ENCODE results near the gene UBE2V1. TPM values are rescaled to one million over a fixed set of nuclear protein-coding genes. Genes with fewer than 3 reads are reported as not detected.

The UBE2V1 gene
- polyA plus RNA-seq, 1 of the 3 experiments (the other 2 are of a cell fraction) = 99.7 TPM

DNA sequence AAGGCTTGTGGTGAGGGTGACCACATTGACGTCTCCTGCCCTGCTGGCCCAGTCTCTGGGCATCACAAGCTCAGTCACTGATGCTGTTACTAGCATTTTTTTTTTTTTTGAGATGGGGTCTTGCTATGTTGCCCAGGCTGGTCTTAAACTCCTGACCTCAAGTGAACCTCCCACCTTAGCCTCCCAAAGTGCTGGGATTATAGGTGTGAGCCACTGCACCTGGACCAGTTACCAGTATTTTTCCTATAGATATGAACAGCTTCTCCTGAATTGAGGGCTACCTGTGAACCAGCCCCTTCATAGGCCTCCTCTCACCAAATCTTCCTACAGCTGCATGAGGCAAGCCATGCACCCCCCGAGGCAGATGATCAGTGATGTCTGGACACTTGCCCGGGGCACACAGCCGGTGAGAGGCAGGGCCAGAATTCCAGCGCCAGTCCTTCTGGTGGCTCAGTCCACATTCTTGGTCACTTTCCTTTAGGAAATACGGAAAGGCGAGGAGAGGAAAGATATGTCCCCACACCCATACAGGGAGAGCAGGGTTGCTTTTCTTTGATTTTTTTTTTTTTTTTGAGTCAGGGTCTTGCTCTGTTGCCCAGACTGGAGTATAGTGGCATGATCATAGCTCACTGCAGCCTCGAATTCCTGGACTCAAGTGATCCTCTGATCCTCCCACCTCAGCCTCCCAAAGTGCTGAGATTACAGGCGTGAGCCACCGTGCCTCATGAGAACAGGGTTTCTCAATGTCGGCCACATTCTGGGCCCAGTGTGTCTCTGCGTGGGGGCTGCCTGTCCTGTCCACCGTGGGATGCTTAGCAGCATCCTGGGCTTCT, 50.7 kb downstream of the UBE2V1 start:
- DNase-seq = no peak
- Histone ChIP-seq H3K9me3 (no peaks in the 10 kb centered on the region), H3F3A (replicated peaks; ENCODE audit: insufficient read depth) (no peaks in the 10 kb centered on the region), H4K20me1 (ENCODE audit: insufficient read depth) (no peaks in the 10 kb centered on the region), H3K9me2 (no peaks in the 10 kb centered on the region), H2AFZ (ENCODE audit: low read depth) (no peak overlapping the region), H3K9ac (no peak overlapping the region), H3K27me3 (ENCODE audit: insufficient read depth) (no peaks in the 10 kb centered on the region), H3K4me2 (no peak overlapping the region), H3K27ac (ENCODE audit: low read depth in 2 of 2, low read length in 1 of 2) (no peak overlapping the region), H3K36me3 (replicated peaks in 1 of 2; ENCODE audit: control insufficient read depth in 1 of 2, insufficient read depth in 2 of 2, low read length in 1 of 2) (no peaks in the 10 kb centered on the region), H3K79me2 (ENCODE audit: insufficient read depth) (no peaks in the 10 kb centered on the region), H3K4me1 (ENCODE audit: control insufficient read depth in 1 of 2, insufficient read depth in 2 of 2, low read depth in 1 of 2, low read length in 1 of 2) (peaks cover 0 to 11% of the 10 kb centered on the region in 2 experiments; a peak in 1 of 4 replicates), H3K4me3 (ENCODE audit: low read depth in 2 of 2, low read length in 1 of 2) (no peak overlapping the region)
- WGBS (ENCODE audit: low lambda C conversion rate) = 83% methylated on average over 9 of the region's 13 CpGs
- POLR2A ChIA-PET = no interaction called here
- CTCF ChIA-PET = interaction anchor here (1.2 to 20.6 kb wide), 4 partner anchors 8 to 82 kb away, joined by 3 to 807 read pairs (median 24); partner anchors contain the start of gene SNAI1
- TF ChIP-seq NRF1 (IDR thresholded peaks at IDR 0.05; ENCODE audit: low read depth, low read length) (no peak), JUND (IDR thresholded peaks at IDR 0.05) (no peak), POLR2AphosphoS5 (IDR thresholded peaks at IDR 0.05; ENCODE audit: low read depth, low read length) (no peak), FOXM1 (IDR thresholded peaks at IDR 0.05; ENCODE audit: low read depth) (no peak), MEF2A (IDR thresholded peaks at IDR 0.05; ENCODE audit: borderline replicate concordance, low read depth) (no peak), MXI1 (IDR thresholded peaks at IDR 0.05; ENCODE audit: low read depth, low read length) (no peak), ELF1 (IDR thresholded peaks at IDR 0.05) (no peak)
- TF ChIP-seq, protein P1, sequence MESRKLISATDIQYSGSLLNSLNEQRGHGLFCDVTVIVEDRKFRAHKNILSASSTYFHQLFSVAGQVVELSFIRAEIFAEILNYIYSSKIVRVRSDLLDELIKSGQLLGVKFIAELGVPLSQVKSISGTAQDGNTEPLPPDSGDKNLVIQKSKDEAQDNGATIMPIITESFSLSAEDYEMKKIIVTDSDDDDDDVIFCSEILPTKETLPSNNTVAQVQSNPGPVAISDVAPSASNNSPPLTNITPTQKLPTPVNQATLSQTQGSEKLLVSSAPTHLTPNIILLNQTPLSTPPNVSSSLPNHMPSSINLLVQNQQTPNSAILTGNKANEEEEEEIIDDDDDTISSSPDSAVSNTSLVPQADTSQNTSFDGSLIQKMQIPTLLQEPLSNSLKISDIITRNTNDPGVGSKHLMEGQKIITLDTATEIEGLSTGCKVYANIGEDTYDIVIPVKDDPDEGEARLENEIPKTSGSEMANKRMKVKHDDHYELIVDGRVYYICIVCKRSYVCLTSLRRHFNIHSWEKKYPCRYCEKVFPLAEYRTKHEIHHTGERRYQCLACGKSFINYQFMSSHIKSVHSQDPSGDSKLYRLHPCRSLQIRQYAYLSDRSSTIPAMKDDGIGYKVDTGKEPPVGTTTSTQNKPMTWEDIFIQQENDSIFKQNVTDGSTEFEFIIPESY (IDR thresholded peaks at IDR 0.05; ENCODE audit: borderline replicate concordance, low read depth) = no peak

DNA sequence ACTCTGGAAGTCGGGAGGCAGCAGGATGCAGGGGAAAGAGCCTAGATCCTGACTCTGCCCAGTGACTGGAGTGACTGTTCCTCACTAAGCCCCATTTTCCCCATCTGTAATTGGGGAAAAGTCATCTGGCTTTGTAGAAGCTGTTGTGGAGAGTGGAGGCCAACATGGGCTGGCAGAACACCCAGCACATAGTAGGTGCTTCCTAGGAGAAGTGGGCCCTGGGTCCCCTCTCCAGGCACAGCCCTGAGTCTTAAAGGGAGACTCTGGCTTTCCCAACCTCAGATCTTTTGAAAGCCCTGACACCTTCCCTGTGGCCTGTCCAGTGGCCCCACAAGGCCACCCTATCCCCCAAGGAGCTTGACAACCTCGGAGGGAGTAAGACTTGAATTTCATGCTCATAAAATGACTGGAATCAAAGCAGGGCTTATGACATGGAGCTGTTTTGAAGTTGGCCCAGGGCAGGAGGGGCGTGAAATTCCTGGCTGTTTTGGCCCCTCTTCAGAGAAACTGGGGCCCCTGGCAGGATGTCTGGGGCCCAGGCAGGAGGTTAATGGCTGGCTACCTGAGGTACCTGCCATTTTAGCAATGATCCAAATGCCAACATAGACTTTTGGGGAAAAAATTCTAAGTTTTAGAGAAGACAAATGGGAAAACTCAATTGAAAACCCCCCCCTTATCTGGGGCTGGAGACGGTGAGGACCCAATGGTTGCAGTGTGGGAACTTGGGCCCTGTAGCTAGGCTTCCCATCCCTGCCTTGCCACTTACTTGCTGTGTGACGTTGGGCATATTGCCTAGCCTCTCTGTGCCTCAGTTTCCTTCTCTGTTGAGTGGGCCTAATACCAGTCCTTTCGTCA, 51.6 kb downstream of the UBE2V1 start:
- Histone ChIP-seq H3K36me3 (replicated peaks in 1 of 2; ENCODE audit: control insufficient read depth in 1 of 2, insufficient read depth in 2 of 2, low read length in 1 of 2) (no peaks in the 10 kb centered on the region), H3K4me1 (ENCODE audit: control insufficient read depth in 1 of 2, insufficient read depth in 2 of 2, low read depth in 1 of 2, low read length in 1 of 2) (peaks cover 0 to 15% of the 10 kb centered on the region in 2 experiments; a peak in 1 of 4 replicates), H4K20me1 (ENCODE audit: insufficient read depth) (no peaks in the 10 kb centered on the region), H3K79me2 (ENCODE audit: insufficient read depth) (no peaks in the 10 kb centered on the region), H3K9me3 (no peaks in the 10 kb centered on the region), H3K9me2 (no peaks in the 10 kb centered on the region), H3K9ac (no peak overlapping the region), H3K4me3 (ENCODE audit: low read depth in 2 of 2, low read length in 1 of 2) (no peak overlapping the region), H3K27me3 (ENCODE audit: insufficient read depth) (no peaks in the 10 kb centered on the region), H3F3A (replicated peaks; ENCODE audit: insufficient read depth) (no peaks in the 10 kb centered on the region), H3K27ac (ENCODE audit: low read depth in 2 of 2, low read length in 1 of 2) (no peak overlapping the region), H3K4me2 (no peak overlapping the region), H2AFZ (ENCODE audit: low read depth) (no peak overlapping the region)
- ChIA-PET CTCF (interaction anchor here (0.8 to 20.6 kb wide), 4 partner anchors 9 to 116 kb away, joined by 3 to 807 read pairs (median 23); partner anchors contain the start of gene SNAI1), POLR2A (no interaction called here)
- TF ChIP-seq CHD2 (IDR thresholded peaks at IDR 0.05; ENCODE audit: low read length, partially characterized antibody) (no peak), FOXJ3 (CRISPR knock-in tag; IDR thresholded peaks at IDR 0.05) (no peak), RCOR1 (IDR thresholded peaks at IDR 0.05; ENCODE audit: low read length) (no peak), MEF2A (IDR thresholded peaks at IDR 0.05; ENCODE audit: borderline replicate concordance, low read depth) (no peak), SMC3 (IDR thresholded peaks at IDR 0.05; ENCODE audit: low read depth, low read length) (no peak), EP300 (IDR thresholded peaks at IDR 0.05; ENCODE audit: borderline replicate concordance in 1 of 2, low read depth in 1 of 2, low read length in 1 of 2) (no peak), EZH2phosphoT487 (IDR thresholded peaks at IDR 0.05; ENCODE audit: borderline replicate concordance, low read depth) (no peak), SIN3A (IDR thresholded peaks at IDR 0.05; ENCODE audit: borderline replicate concordance, low read depth, low read length) (no peak), POLR2AphosphoS5 (IDR thresholded peaks at IDR 0.05; ENCODE audit: low read depth, low read length) (no peak), GABPA (IDR thresholded peaks at IDR 0.05; ENCODE audit: low read depth) (no peak), RFX5 (IDR thresholded peaks at IDR 0.05; ENCODE audit: low read length) (no peak)
- TF ChIP-seq, protein P1 (IDR thresholded peaks at IDR 0.05; ENCODE audit: borderline replicate concordance, low read depth) = no peak
- TF ChIP-seq, protein P2, sequence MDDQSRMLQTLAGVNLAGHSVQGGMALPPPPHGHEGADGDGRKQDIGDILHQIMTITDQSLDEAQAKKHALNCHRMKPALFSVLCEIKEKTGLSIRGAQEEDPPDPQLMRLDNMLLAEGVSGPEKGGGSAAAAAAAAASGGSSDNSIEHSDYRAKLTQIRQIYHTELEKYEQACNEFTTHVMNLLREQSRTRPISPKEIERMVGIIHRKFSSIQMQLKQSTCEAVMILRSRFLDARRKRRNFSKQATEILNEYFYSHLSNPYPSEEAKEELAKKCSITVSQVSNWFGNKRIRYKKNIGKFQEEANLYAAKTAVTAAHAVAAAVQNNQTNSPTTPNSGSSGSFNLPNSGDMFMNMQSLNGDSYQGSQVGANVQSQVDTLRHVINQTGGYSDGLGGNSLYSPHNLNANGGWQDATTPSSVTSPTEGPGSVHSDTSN (IDR thresholded peaks at IDR 0.05) = no peak
- TF ChIP-seq, protein P3, sequence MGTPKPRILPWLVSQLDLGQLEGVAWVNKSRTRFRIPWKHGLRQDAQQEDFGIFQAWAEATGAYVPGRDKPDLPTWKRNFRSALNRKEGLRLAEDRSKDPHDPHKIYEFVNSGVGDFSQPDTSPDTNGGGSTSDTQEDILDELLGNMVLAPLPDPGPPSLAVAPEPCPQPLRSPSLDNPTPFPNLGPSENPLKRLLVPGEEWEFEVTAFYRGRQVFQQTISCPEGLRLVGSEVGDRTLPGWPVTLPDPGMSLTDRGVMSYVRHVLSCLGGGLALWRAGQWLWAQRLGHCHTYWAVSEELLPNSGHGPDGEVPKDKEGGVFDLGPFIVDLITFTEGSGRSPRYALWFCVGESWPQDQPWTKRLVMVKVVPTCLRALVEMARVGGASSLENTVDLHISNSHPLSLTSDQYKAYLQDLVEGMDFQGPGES (IDR thresholded peaks at IDR 0.05; ENCODE audit: low read depth, low read length) = no peak
- no peak for DNase-seq
- WGBS (ENCODE audit: low lambda C conversion rate) = 78% methylated on average over 6 of the region's 6 CpGs

Data from SK-N-SH (cell line).